ENCODE measurements around the gene IGF2BP1.
"Not testable (repeated sequence)": the region's sequence is repeated elsewhere in the genome, so short reads cannot be mapped to it uniquely, and the experiment has no call there.

DNA sequence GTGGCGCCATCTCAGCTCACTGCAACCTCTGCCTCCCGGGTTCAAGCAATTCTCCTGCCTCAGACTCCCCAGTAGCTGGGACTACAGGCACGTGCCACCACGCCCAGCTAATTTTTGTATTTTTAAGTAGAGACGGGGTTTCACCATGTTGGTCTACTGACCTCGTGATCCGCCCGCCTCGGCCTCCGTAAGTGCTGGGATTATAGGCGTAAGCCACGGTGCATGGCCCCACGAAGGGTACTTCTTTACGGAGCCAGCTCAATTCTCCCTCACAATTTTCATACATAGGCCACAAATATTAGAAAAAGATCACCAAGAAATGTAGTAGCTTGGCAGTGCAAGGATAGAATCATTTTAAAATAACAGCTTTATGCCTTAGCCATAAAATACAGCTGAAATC, 106.2 kb downstream of the IGF2BP1 start:
- TF ChIP-seq, protein P1, sequence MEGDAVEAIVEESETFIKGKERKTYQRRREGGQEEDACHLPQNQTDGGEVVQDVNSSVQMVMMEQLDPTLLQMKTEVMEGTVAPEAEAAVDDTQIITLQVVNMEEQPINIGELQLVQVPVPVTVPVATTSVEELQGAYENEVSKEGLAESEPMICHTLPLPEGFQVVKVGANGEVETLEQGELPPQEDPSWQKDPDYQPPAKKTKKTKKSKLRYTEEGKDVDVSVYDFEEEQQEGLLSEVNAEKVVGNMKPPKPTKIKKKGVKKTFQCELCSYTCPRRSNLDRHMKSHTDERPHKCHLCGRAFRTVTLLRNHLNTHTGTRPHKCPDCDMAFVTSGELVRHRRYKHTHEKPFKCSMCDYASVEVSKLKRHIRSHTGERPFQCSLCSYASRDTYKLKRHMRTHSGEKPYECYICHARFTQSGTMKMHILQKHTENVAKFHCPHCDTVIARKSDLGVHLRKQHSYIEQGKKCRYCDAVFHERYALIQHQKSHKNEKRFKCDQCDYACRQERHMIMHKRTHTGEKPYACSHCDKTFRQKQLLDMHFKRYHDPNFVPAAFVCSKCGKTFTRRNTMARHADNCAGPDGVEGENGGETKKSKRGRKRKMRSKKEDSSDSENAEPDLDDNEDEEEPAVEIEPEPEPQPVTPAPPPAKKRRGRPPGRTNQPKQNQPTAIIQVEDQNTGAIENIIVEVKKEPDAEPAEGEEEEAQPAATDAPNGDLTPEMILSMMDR (IDR thresholded peaks at IDR 0.05) = not testable (repeated sequence)
- not testable (repeated sequence) for TF ChIP-seq POLR2A (IDR thresholded peaks at IDR 0.05)
